NCI-H1092 treated with DMSO at 0.1 percent for 48 hours (cell line): ENCODE results near the gene BEND6.
"Not testable (repeated sequence)": the region's sequence is repeated elsewhere in the genome, so short reads cannot be mapped to it uniquely, and the experiment has no call there.

Source experiments
- DNase-seq: peaks from one replicate; lab custom pipeline; 2025; lab: John Stamatoyannopoulos, UW

Gene BEND6

DNA sequence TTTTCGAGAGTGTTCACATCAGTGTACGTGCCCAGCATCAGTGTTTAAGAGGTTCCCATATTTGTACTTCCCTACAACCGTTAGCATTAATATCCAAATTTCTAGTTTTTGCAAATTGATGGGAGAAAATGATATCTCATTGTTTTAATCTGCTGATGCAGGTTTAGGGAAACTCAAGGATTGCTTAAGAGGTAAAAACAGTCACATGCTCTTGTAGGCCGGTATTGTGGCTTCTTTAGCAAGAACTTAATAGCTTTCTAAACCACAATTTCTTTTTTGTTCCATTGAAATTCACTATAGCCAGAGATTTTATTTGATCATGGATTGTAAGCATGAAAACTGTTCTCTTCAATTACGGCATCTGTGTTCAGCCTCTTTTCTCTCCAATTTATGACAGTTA is 29.5 kb downstream of the BEND6 start:
- no peak for DNase-seq

- no peak for DNase-seq
Observed at GRCh38 chr6:56984884-56985283, 30.0 kb downstream of the BEND6 start.

DNA sequence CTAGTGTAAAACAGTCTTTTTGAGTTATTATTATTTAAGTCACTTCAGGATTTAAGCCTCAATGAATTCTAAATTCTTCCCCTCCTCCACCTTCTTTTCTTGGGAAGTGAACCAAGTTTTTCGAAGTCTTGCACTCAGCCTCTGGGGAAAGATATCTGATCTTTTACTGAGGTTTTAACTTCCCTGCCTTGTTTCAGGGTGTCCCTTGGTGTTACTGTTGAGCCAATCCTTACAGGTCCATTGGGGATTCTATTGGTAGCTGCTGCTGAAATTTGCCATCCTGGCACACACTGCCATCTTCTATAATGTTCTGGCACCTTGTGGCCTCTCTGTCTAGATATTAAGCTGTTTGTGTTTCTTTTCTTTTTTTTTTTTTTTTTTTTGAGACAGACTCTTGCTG is 31.7 kb downstream of the BEND6 start:
- DNase-seq, result no peak

GRCh38 chr6:56988145-56988544 is 33.2 kb downstream of the BEND6 start:
- no peak for DNase-seq

- no peak for DNase-seq
Observed at GRCh38 chr6:56992036-56992435, 37.1 kb downstream of the BEND6 start.

DNA sequence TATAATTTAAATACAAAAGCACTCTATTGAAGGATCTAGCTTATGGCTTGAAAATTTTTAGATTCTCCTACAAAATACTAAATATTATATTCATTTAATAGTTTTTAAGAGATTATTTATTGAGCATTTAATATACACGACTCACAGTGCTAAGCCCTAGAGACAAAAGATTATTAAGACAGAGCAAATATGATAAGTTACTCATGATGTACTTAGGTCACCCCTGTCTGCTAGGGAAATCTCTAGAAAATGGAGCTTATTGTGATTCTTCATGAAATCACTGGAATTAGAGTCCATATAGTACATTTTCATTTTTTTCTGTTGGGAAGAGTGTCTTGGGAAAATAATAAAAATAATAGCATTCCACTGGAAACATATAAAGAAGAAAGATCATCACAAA is 37.8 kb downstream of the BEND6 start:
- DNase-seq, result no peak

DNA sequence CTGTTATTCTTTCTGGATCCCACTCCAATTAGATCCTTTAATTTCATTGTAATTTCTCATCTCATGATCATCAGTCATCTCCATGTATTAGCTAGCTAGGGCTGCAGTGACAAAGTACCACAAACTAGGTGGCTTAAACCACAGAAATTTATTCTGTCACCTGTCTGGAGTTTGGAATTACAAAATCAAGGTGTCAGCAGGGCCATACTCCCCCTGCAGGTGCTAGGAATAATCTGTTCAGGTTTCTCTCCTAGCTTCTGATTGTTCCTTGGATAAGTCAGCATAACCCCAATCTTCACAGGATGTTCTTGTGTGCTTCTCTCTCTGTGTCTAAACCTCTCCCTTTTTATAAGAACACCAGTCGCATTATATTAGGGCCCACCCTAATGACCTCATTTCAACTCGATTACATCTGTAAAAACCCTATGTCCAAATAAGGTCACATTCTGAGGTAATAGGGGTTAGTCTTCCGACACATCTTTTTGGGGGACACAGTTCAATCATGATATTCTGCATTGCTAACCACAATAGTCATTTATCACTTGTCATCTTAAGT is 40.5 kb downstream of the BEND6 start:
- DNase-seq, result no peak

- DNase-seq, result no peak
Observed at GRCh38 chr6:56996401-56996800, 41.5 kb downstream of the BEND6 start.

- DNase-seq, result no peak
Observed at GRCh38 chr6:56999049-56999448, 44.1 kb downstream of the BEND6 start.

DNA sequence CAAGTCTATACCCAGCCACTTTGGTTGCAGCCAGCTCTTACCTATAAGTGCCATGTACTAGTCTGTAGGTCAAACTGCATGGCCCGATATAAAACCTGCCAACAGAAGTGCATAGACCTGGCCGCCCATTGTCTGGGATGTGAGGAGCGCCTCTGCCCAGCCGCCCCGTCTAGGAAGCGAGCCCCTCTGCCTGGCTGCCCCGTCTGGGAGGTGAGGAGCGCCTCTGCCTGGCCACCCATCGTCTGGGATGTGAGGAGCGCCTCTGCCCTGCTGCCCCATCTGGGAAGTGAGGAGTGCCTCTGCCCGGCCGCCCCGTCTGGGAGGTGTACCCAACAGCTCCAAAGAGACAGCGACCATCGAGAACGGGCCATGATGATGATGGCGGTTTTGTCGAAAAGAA is 44.8 kb downstream of the BEND6 start:
- not testable (repeated sequence) for DNase-seq

GRCh38 chr6:57002197-57002596 is 47.3 kb downstream of the BEND6 start:
- no peak for DNase-seq

GRCh38 chr6:57004292-57004691 is 49.4 kb downstream of the BEND6 start:
- DNase-seq, result no peak

GRCh38 chr6:57006101-57006500 is 51.2 kb downstream of the BEND6 start:
- DNase-seq, result no peak

DNA sequence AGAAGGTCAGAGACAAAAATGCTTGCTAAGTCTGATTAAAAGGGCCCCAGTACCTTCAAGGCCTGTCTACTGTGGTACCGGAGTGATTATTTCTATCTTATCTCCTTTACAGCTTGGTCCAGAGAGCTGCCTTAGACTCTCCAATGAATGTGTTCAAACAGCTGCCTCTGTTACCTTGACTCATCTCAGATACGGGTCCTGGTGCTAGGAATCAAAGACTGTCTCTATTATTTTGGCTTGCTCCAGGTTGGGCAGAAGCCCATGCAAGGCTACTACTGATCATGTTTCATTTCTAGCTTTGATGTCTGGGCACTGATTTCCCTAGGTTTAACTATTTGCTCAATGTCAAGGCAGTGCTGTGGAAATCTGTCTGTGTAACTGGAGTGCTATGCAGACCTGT is 53.2 kb downstream of the BEND6 start:
- DNase-seq, result not testable (repeated sequence)

GRCh38 chr6:57013521-57013926 is 58.6 kb downstream of the BEND6 start:
- DNase-seq, result no peak

DNA sequence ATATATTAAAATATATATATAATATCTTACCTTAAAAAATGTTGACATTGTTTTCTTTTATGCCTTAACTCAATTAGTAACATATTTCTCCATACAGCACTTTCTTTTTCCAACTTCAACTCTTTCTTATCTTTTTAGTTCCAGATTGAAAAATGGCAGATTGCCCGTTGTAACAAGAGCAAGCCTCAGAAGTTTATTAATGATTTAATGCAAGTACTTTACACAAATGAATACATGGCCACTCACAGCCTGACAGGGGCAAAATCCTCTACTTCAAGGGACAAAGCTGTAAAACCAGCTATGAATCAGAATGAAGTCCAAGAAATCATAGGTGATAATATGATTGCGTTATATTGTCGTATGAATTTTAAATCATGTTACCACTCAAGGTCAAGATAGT is 62.2 kb downstream of the BEND6 start:
- no peak for DNase-seq

- DNase-seq, result no peak
Observed at GRCh38 chr6:57017841-57018240, 62.9 kb downstream of the BEND6 start.

DNA sequence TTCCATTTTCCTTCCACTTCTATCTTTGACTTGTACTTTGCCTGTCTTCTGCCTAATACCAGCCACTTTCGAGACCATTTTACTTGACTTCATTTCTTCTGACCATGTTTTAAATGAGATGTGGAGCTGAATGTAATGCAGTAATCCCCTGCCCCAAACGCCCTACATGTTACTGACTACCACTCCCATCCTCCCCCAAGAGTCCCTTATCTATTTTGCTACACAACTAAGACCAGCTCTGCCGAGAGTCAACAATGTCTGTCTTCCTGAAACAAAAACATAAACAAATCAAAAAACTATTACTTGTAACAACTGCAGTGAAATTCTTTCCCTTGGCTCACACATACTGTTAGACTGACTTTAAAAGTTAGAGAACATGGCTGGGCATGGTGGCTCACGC is 64.5 kb downstream of the BEND6 start:
- no peak for DNase-seq

- peak; percentile 45 for DNase-seq
Observed at GRCh38 chr6:57021086-57021720, 66.3 kb downstream of the BEND6 start.

DNA sequence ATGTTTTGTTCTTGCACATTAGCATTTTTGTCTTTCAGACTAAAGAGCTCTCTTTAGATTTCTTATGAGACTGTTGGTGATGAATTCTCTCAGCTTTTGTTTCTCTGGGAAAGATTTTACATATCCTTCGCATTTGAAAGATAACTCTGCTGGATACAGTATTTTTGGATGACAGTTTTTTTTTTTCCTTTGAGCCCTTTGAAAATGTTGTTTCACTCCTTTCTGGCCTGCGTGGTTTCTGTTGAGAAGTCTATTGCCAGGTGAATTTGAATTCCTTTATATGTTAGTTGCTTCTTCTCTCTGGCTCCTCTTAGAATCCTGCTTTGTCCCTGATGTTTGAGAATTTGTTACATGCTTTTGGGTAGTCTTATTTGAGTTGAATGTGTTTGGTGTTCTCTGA is 69.4 kb downstream of the BEND6 start:
- no peak for DNase-seq

GRCh38 chr6:57024775-57025174 is 69.9 kb downstream of the BEND6 start:
- DNase-seq, result no peak

DNA sequence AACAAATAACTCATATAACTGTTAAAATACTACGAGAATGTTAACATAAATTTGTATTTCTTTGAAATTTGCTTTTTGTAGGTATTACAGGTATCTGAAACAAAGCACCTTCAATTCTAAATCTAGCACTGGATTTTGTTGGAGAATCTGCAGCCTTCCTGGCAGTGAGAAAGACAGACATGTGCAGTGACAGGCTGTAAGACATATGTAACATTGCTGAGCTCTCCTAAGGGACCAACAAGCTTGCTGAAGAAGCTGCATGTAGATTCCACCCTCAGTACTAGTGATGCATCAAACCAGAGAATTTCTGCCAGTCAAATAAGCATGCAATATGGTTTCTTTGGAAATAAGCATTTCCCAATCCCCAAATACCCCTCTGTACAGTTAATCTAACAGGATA is 71.1 kb downstream of the BEND6 start:
- no peak for DNase-seq

DNA sequence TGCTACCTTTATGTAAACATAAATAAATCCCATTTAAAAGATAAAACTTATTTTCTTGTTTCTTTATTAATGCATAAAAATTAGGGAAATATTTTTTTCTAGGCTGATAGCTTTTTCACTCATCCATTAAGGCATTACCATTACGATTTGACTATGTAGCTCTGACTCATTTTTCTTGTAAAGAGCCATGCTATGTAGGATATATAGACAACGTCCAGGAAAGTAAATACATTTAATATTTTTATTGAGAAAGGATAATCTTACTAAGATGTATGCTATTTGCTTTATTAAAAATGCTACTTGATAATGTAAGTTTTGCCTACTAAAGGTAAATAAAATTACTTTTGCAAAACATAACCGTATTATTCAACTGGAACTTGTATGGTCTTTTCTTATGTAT is 72.4 kb downstream of the BEND6 start:
- DNase-seq, result no peak

DNA sequence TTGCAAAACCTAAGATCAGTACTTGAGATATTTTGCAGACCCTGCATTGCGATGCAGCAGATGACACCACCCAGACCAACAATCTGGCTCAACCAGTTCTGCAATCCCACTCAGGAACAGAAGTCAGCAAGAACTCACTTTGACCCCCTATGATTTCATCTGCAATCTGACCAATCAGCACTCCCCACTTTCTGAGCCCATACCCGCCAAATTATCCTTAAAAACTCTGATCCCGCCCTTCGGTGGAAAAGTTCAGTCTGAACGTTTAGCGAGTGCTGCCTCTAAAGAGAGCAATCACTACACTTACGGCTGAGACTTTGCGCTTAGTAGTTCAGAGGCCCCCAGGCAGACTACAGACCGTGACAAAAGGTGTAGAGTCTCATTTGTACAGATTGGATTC is 74.3 kb downstream of the BEND6 start:
- DNase-seq, result no peak
